ENCODE data around the gene UBE2Q2.

The UBE2Q2 gene

DNA sequence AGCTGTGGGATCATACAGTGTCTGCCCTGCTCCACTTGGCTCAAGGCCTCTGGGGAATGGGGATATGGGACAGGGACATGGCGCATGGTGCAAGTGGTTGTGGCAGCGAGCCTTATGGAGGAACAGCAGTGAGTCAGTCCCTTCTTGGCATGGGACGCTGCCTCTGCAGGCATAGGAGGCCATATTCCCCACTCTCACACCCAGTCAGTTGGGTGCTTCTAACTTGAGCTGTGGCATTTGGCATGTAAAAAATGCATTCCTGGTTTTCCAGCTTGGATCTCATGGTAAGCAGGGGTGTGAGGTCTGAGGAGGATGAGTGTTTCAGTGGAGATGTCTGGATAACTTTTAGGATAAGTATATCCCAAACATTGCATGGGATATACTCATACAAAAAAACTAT is 31.6 kb upstream of the UBE2Q2 start:
- Histone ChIP-seq H3K36me3 (ENCODE audit: control insufficient read depth, insufficient read depth, low read length) (no peaks in the 10 kb centered on the region), H3K9ac (ENCODE audit: low read depth, low read length) (no peak overlapping the region), H3K4me1 (ENCODE audit: control insufficient read depth, insufficient read depth, low read length) (peaks cover 6% of the 10 kb centered on the region), H3K9me3 (ENCODE audit: control insufficient read depth, insufficient read depth, low read length) (no peaks in the 10 kb centered on the region), H3K27me3 (ENCODE audit: control insufficient read depth, insufficient read depth, low read length) (no peaks in the 10 kb centered on the region), H3K4me3 (ENCODE audit: low read depth, low read length) (no peak overlapping the region)

DNA sequence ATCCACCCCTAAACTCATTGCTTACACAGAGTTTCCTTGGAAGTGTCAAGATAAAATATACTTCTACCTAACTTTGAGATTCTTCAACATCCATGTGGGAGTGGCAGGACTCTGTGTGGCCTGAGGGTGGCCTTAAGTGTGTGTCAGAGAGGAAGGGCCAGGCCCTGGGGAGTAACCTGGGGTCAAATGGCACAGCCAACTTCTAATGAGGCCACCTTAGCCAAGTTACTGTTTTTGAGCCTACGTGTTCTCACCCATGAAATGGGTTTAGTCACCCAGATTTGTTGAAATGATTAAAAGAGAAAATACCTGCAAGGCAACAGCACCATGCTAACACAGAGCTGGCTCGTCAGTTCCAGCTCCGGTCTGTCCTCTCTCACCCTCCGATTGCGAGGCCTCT is 28.5 kb upstream of the UBE2Q2 start:
- Histone ChIP-seq H3K9ac (ENCODE audit: low read depth, low read length) (no peak overlapping the region), H3K9me3 (ENCODE audit: control insufficient read depth, insufficient read depth, low read length) (no peaks in the 10 kb centered on the region), H3K27me3 (ENCODE audit: control insufficient read depth, insufficient read depth, low read length) (no peaks in the 10 kb centered on the region)

DNA sequence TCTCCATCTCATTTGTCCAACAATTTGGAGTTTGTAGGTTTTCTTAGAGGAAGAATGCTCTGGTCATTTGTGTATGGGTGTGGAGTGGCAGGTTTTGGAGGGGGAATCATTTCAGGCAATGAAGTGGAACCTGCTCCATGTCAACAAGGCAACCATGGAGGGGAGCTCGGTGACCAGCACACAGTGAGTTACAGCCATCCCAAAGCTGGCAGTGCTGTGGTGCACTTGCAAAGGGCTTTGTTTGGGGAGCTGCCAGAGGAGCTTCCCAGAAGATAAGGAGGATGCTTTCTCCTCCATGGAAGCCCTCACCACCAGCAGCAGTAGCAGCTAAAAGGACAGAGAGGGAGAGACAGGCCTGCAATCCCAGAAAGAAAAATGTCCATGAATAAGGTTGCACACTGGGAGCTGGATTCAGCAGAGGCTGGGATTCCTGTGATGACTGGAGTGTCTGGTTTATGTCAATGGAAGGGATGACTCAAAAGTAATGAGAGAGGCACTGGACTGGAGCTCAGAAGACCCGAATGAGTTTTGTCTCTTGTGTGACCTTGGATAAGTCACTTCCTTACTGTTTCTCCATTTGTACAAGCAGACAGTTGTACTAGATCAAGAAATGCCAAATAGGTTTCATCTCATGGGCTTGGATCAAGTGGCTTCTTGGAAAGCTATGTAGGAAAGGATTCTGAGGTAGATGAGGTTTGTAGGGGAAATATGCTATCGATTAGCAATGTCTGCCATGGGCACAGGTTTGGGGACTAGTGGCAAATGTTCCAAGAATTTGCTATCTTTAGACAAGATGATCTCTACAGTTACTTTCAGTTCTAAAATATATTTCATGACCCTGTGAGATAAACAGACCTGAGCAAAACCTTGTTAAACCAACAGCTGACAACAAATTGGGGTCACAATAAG is 27.2 kb upstream of the UBE2Q2 start:
- no peaks in the 10 kb centered on the region for H3K27me3 ChIP-seq (ENCODE audit: control insufficient read depth, insufficient read depth, low read length)
- H3K9me3 ChIP-seq (ENCODE audit: control insufficient read depth, insufficient read depth, low read length), result no peaks in the 10 kb centered on the region
- no peak overlapping the region for H3K9ac ChIP-seq (ENCODE audit: low read depth, low read length)
- no peaks in the 10 kb centered on the region for H3K4me1 ChIP-seq (ENCODE audit: control insufficient read depth, insufficient read depth, low read length)
- H3K4me3 ChIP-seq (ENCODE audit: low read depth, low read length), result no peak overlapping the region
- H3K36me3 ChIP-seq (ENCODE audit: control insufficient read depth, insufficient read depth, low read length), result no peaks in the 10 kb centered on the region

More for the DNA sequence above, 28.5 kb upstream of the UBE2Q2 start:
- H3K4me1 ChIP-seq (ENCODE audit: control insufficient read depth, insufficient read depth, low read length), result peaks cover 5% of the 10 kb centered on the region
- H3K4me3 ChIP-seq (ENCODE audit: low read depth, low read length), result no peak overlapping the region
- H3K36me3 ChIP-seq (ENCODE audit: control insufficient read depth, insufficient read depth, low read length), result no peaks in the 10 kb centered on the region

DNA sequence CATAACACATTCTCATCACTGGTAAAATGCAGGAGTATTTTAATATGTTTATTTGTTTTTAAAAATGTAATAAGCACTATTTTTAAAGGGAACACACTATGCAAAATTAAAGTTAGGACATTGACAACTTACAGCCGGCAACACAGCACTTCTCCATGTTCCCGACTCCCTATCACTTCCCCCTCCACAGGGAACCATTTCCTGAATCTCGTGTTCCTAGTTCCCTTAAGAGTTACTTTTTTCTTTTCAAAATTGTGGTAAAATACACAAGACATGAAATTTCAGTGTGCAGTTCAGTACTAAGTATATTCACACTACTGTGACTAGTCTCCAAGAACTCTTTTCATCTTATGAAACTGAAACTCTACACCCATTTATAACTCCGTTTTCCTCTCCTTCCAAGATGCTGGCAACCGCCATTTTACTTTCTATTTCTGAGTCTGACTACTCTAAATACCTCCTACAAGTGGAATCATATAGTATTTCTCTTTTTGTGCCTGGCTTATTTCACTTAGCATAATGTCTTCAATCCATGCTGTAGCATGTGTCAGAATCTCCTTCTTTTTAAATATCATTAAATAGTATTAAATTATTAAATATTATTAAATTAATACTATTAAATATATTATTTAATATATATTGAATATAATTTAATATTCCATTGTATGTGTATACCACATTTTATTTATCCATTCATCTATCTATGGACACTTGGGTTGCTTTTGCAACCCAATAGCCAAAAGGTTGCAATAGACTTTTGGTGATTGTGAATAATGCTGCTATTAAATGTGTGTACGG is 25.9 kb upstream of the UBE2Q2 start:
- Histone ChIP-seq H3K27me3 (ENCODE audit: control insufficient read depth, insufficient read depth, low read length) (no peaks in the 10 kb centered on the region), H3K4me3 (ENCODE audit: low read depth, low read length) (no peak overlapping the region), H3K9me3 (ENCODE audit: control insufficient read depth, insufficient read depth, low read length) (no peaks in the 10 kb centered on the region), H3K36me3 (ENCODE audit: control insufficient read depth, insufficient read depth, low read length) (no peaks in the 10 kb centered on the region), H3K4me1 (ENCODE audit: control insufficient read depth, insufficient read depth, low read length) (no peaks in the 10 kb centered on the region), H3K9ac (ENCODE audit: low read depth, low read length) (no peak overlapping the region)

DNA sequence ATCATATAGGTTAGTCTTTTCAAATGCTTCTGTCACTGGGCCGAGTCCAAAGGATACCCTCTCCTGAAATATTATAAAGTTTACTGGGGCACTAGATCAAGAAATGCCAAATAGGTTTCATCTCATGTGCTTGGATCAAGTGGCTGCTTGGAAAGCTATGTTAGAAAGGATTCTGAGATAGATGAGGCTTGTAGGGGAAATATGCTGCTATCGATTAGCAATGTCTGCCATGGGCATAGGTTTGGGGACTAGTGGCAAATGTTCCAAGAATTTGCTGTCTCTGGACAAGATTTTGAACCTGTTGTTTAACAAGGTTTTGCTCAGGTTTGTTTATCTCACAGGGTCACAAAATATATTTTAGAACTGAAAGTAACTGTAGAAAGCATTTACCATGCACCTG is 23.0 kb upstream of the UBE2Q2 start:
- peaks cover 14% of the 10 kb centered on the region for H3K4me1 ChIP-seq (ENCODE audit: control insufficient read depth, insufficient read depth, low read length)
- no peaks in the 10 kb centered on the region for H3K36me3 ChIP-seq (ENCODE audit: control insufficient read depth, insufficient read depth, low read length)
- no peaks in the 10 kb centered on the region for H3K9me3 ChIP-seq (ENCODE audit: control insufficient read depth, insufficient read depth, low read length)
- no peak overlapping the region for H3K4me3 ChIP-seq (ENCODE audit: low read depth, low read length)
- H3K27me3 ChIP-seq (ENCODE audit: control insufficient read depth, insufficient read depth, low read length), result no peaks in the 10 kb centered on the region
- no peak overlapping the region for H3K9ac ChIP-seq (ENCODE audit: low read depth, low read length)

DNA sequence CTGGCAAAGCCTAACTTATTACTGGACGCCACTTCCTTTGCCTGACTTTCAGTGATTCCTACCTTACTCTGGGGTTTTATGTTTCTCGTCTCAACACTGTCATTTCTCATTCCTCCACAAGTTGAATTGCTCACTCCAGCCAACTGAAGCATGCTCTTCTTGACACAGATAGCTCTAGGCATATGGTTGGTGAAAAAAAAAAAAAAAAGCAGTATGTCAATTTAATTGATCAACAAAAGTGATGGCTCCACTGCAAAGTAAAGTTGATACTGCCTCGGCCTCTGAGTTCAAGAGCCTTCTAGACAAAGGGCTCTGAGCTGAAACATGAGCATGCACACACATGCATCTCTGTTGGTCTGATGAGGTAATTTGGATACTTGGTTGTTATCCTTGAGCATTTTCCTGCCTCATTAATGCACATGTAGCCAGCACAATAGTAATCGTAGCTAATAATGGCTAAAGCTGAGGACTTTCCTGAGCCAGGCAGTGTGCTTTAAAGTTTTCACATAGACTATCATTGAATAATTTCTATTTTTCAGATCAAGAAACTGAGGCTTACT is 21.4 kb upstream of the UBE2Q2 start:
- Histone ChIP-seq H3K27me3 (ENCODE audit: control insufficient read depth, insufficient read depth, low read length) (no peaks in the 10 kb centered on the region), H3K9me3 (ENCODE audit: control insufficient read depth, insufficient read depth, low read length) (no peaks in the 10 kb centered on the region), H3K9ac (ENCODE audit: low read depth, low read length) (no peak overlapping the region), H3K4me1 (ENCODE audit: control insufficient read depth, insufficient read depth, low read length) (peaks cover 14% of the 10 kb centered on the region), H3K4me3 (ENCODE audit: low read depth, low read length) (no peak overlapping the region), H3K36me3 (ENCODE audit: control insufficient read depth, insufficient read depth, low read length) (no peaks in the 10 kb centered on the region)

DNA sequence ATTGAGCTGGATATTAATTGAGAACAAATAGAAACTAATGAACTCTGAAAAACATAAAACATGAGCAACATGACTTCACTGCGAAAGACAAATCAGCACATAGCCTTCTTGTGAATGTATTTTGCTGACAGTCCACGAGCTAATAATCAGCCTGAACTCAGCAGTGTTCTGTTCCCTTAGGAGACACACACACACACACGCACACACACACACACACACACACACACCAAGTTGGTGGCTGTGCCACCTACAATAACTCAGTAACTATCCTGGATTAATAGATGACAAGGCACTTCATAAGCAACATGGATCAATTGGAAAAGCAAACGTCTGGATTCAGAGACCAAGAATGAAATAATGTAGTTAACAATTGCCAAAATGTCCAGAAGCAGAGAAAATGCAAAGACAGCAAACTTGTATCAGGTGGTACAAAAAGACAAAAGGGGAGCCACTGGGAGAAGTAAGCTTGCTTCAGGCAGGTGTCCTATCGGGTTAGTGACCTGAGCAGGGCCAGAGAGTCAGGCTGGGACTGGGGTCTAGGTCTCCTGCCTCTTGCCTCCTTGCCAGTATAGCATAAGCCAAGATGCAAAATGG is 20.5 kb upstream of the UBE2Q2 start:
- Histone ChIP-seq H3K27me3 (ENCODE audit: control insufficient read depth, insufficient read depth, low read length) (no peaks in the 10 kb centered on the region), H3K9me3 (ENCODE audit: control insufficient read depth, insufficient read depth, low read length) (no peaks in the 10 kb centered on the region), H3K36me3 (ENCODE audit: control insufficient read depth, insufficient read depth, low read length) (no peaks in the 10 kb centered on the region), H3K4me1 (ENCODE audit: control insufficient read depth, insufficient read depth, low read length) (peaks cover 17% of the 10 kb centered on the region), H3K4me3 (ENCODE audit: low read depth, low read length) (no peak overlapping the region), H3K9ac (ENCODE audit: low read depth, low read length) (no peak overlapping the region)

DNA sequence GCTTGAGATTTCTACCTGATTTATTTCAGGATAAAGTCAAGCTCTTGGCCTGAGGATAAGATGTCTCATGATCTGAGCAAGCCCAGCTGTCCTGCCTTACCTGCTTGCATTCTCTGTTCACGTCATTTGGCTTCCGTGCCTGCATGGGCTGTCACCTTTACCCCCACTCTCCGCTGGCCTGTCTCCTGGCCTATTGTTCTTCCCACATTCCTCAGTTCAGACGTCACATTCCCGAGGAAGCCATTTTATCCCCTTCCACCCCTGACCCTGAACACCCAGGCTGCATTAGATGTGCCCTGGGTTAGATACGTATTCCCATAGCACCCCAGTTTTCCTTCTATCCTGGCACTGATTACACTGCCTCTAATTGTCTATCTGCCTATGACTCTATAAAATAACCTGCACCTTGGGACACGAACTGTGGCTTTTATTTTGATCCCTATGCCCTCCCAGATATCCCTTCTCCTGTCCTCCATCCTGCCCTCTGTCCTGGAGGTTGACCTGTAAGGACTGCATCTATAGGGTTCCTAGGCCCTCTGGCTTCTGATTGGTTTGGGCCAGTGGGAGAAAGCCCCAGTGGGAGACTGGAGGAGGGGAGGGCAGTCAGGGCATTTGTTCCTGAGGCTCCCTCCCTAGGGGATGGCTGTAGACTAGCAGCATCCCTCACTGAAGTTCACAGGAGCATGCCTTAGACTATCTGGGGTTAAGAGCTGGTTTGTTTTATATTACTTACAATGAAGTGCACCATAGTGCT is 19.2 kb upstream of the UBE2Q2 start:
- peak overlapping the region; percentile 34 for H3K4me3 ChIP-seq (ENCODE audit: low read depth, low read length)
- peaks cover 18% of the 10 kb centered on the region for H3K4me1 ChIP-seq (ENCODE audit: control insufficient read depth, insufficient read depth, low read length)
- no peaks in the 10 kb centered on the region for H3K36me3 ChIP-seq (ENCODE audit: control insufficient read depth, insufficient read depth, low read length)
- peak overlapping the region; percentile 40 for H3K9ac ChIP-seq (ENCODE audit: low read depth, low read length)
- no peaks in the 10 kb centered on the region for H3K9me3 ChIP-seq (ENCODE audit: control insufficient read depth, insufficient read depth, low read length)
- no peaks in the 10 kb centered on the region for H3K27me3 ChIP-seq (ENCODE audit: control insufficient read depth, insufficient read depth, low read length)

DNA sequence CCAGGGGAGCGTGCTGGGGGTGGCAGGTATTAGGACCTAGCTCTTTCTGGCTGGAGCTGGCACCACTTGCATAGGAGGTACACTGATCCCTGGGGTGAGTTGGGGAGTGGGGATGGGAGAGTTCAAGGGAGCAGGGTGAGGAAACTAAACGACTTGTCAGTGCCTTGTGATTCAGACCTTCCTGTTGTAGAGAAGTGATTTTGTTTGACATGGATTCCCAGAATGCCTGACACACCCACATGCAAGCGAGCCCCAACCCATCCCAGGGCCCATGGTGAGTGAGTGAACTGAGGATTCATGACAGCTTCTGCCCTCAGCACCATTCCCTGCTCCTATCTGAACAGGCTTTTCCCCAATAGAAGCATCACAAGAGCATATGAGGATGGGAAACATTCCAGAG is 15.6 kb upstream of the UBE2Q2 start:
- peaks cover 18% of the 10 kb centered on the region for H3K4me1 ChIP-seq (ENCODE audit: control insufficient read depth, insufficient read depth, low read length)
- no peak overlapping the region for H3K9ac ChIP-seq (ENCODE audit: low read depth, low read length)
- no peaks in the 10 kb centered on the region for H3K9me3 ChIP-seq (ENCODE audit: control insufficient read depth, insufficient read depth, low read length)
- no peak overlapping the region for H3K4me3 ChIP-seq (ENCODE audit: low read depth, low read length)
- H3K27me3 ChIP-seq (ENCODE audit: control insufficient read depth, insufficient read depth, low read length), result no peaks in the 10 kb centered on the region
- H3K36me3 ChIP-seq (ENCODE audit: control insufficient read depth, insufficient read depth, low read length), result no peaks in the 10 kb centered on the region

DNA sequence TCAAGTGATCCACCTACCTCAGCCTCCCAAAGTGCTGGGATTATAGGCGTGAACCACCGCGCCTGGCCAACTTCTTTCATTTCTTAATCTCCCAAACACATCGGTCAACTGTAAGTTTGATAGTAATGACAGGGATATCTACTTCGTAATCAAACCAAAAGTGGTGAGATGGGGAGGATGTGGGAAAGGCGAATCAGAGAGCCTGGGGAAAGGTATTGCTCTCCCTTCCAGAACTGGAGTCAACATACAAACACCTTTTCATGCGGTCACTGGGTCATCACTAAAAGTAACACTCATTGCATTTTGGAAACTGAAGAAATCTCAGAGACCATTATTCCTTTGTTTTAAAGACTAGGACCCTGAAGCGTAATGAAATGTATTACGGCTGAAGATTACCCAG is 14.8 kb upstream of the UBE2Q2 start:
- no peaks in the 10 kb centered on the region for H3K27me3 ChIP-seq (ENCODE audit: control insufficient read depth, insufficient read depth, low read length)
- H3K4me1 ChIP-seq (ENCODE audit: control insufficient read depth, insufficient read depth, low read length), result peaks cover 12% of the 10 kb centered on the region
- no peaks in the 10 kb centered on the region for H3K36me3 ChIP-seq (ENCODE audit: control insufficient read depth, insufficient read depth, low read length)
- no peaks in the 10 kb centered on the region for H3K9me3 ChIP-seq (ENCODE audit: control insufficient read depth, insufficient read depth, low read length)
- no peak overlapping the region for H3K9ac ChIP-seq (ENCODE audit: low read depth, low read length)
- H3K4me3 ChIP-seq (ENCODE audit: low read depth, low read length), result no peak overlapping the region

All from iPS-15b (cell line).